Right atrium auricular region (tissue), 2 donors: Measurements from ENCODE around the gene PDE4D. TPM values are rescaled to one million over a fixed set of nuclear protein-coding genes. Genes with fewer than 3 reads are reported as not detected.

Source experiments
- DNase-seq: peaks from one replicate; pipeline ENCODE4 v3.0.0-alpha.2; 2019; ENCODE audit warnings: low spot score
- H3K27ac ChIP-seq, 2 donors: fragments of 200-600 bp; sonication (generic); 1 replicate in 1 of 2; 2 replicates in 1 of 2; pipeline ENCODE4 v1.5.1; 2016 to 2019
- H3K27me3 ChIP-seq, 2 donors: fragments of 200-600 bp; sonication (generic); one replicate each; pipeline versions ENCODE4 v1.5.1 to v1.6.0; 2017 to 2019
- H3K36me3 ChIP-seq: fragments of 200-600 bp; sonication (generic); one replicate; pipeline ENCODE4 v1.5.1; 2016
- H3K4me1 ChIP-seq, 2 donors: fragments of 200-600 bp; sonication (generic); one replicate each; pipeline versions ENCODE4 v1.5.1 to v1.6.0; 2017 to 2019
- H3K4me3 ChIP-seq, 2 donors: fragments of 200-600 bp; sonication (generic); 1 replicate in 1 of 2; 2 replicates in 1 of 2; pipeline ENCODE4 v1.5.1; 2017 to 2019; ENCODE audit warnings: mild to moderate bottlenecking in 1 of 2, moderate library complexity in 1 of 2
- H3K9me3 ChIP-seq, 2 donors: fragments of 200-600 bp; sonication (generic); one replicate each; pipeline ENCODE4 v1.5.1; 2019
- total RNA-seq, 2 donors: library from RNA; depleted of rRNA; stranded (reverse); fragments of >200 nt; gene quantifications; one replicate each; pipeline ENCODE4 v1.1.0, GENCODE V29; 2016
- TF ChIP-seq, protein P1 (sequence below), 2 donors: fragments of 200-600 bp; sonication (generic); IDR thresholded peaks; one replicate each; pipeline ENCODE4 v1.5.1; 2019; ENCODE audit warnings: antibody characterized with exemption in 2 of 2

The PDE4D gene
- total RNA-seq, 2 donors from 2014 or later, result 43.3 to 44.0 TPM

DNA sequence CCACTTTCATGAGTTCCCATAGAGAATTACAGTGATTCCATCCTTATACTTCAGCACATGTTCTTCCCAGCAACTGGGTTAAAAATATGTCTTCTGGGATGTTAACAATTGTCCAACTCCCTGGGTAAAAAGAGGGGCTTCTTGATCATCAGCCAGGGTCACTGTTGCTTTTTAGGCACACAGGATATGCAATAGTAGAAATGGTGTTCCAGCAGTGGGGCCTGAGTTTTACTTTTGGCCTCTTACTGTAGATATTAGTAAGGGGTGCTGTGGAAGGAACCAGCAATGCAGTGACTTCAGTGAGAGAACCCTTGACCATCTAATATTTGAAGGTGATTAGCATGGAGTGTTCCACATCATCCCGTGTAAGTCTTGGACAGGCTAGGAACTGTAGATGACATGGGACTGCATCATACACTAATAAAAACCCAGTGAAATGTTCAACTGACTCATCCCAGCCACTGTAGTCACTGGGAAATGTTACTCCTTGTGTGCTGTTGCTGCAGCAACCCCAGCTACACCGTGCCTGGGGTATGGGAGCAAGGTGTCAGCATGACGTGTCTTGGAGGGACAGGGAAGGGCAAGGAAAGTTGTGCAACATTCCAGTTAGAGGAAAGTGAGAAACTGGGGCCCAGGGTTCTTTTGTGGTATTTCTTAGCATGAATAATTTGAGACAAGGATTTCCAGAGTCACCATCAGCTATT lies 699.8 kb downstream of the PDE4D start:
- TF ChIP-seq, protein P1, sequence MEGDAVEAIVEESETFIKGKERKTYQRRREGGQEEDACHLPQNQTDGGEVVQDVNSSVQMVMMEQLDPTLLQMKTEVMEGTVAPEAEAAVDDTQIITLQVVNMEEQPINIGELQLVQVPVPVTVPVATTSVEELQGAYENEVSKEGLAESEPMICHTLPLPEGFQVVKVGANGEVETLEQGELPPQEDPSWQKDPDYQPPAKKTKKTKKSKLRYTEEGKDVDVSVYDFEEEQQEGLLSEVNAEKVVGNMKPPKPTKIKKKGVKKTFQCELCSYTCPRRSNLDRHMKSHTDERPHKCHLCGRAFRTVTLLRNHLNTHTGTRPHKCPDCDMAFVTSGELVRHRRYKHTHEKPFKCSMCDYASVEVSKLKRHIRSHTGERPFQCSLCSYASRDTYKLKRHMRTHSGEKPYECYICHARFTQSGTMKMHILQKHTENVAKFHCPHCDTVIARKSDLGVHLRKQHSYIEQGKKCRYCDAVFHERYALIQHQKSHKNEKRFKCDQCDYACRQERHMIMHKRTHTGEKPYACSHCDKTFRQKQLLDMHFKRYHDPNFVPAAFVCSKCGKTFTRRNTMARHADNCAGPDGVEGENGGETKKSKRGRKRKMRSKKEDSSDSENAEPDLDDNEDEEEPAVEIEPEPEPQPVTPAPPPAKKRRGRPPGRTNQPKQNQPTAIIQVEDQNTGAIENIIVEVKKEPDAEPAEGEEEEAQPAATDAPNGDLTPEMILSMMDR (IDR thresholded peaks at IDR 0.05), result no peak
- H3K4me3 ChIP-seq, result no peak overlapping the region
- H3K36me3 ChIP-seq, result no peaks in the 10 kb centered on the region
- H3K9me3 ChIP-seq, result peaks cover 0 to 8% of the 10 kb centered on the region in 2 donors
- peak overlapping the region in 1 of 2 donors; percentile 38 for H3K27ac ChIP-seq
- no peaks in the 10 kb centered on the region for H3K27me3 ChIP-seq
- H3K4me1 ChIP-seq, result no peaks in the 10 kb centered on the region
- no peak for DNase-seq

- DNase-seq, result no peak
- Histone ChIP-seq H3K9me3 (peaks cover 0 to 8% of the 10 kb centered on the region in 2 donors), H3K4me3 (no peak overlapping the region), H3K36me3 (no peaks in the 10 kb centered on the region), H3K4me1 (peaks cover 0 to 10% of the 10 kb centered on the region in 2 donors), H3K27me3 (no peaks in the 10 kb centered on the region), H3K27ac (no peak overlapping the region)
- TF ChIP-seq, protein P1 (IDR thresholded peaks at IDR 0.05), result no peak
Observed at GRCh38 chr5:59190746-59191145, 702.8 kb downstream of the PDE4D start.

DNA sequence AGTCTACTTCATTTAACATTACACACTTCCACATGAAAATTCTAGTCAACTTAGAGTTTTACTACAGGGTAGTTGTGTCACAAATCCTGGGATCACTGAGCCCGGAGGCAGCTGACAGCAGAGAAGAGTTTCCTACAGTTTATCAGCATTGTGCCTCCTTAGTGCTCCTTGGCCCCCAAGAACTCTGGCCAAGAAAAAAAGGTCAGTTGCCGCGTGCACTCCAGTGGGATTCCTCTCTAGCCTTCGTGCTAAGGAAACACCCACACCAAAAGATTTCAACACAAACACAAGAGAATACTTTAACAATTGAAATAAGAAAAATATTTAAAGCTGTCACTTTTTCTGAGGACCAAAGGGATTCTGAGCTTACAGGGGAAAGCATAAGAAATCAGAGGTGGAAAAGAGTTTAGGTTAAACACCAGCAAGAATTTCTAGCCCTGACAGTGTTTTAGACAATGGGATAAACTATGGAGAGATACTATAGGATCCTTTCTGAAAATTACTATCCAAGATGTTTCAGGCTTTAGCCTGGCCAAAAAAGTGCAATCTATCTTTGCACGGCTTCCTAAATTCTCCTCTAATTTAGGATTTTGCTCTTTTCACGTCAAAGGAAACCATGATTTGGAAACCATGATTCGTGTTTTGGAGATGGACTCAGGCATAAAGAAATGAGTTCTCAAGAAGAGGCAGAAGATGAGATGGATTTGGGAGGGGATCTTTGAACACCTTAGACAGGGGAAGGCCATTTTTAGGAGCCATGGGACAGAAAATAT lies 703.9 kb downstream of the PDE4D start:
- Histone ChIP-seq H3K4me1 (peaks cover 0 to 10% of the 10 kb centered on the region in 2 donors), H3K4me3 (no peak overlapping the region)
- DNase-seq, result no peak

GRCh38 chr5:59188419-59189225 lies 704.9 kb downstream of the PDE4D start:
- H3K4me1 ChIP-seq, result peaks cover 0 to 10% of the 10 kb centered on the region in 2 donors
- peak overlapping the region; percentile 14 to 26 for H3K27ac ChIP-seq
- H3K4me3 ChIP-seq, result peak overlapping the region; percentile 8 to 31
- DNase-seq, result peak; percentile 82
- no peaks in the 10 kb centered on the region for H3K36me3 ChIP-seq
- no peaks in the 10 kb centered on the region for H3K9me3 ChIP-seq
- no peaks in the 10 kb centered on the region for H3K27me3 ChIP-seq
- TF ChIP-seq, protein P1 (IDR thresholded peaks at IDR 0.05), result peak; percentile 65 to 88

More for the DNA sequence above, 703.9 kb downstream of the PDE4D start:
- H3K36me3 ChIP-seq, result no peaks in the 10 kb centered on the region
- H3K27ac ChIP-seq, result peak overlapping the region; percentile 18 to 31
- no peaks in the 10 kb centered on the region for H3K27me3 ChIP-seq
- H3K9me3 ChIP-seq, result no peaks in the 10 kb centered on the region
- TF ChIP-seq, protein P1 (IDR thresholded peaks at IDR 0.05), result no peak

GRCh38 chr5:59187857-59188256 lies 705.7 kb downstream of the PDE4D start:
- TF ChIP-seq, protein P1 (IDR thresholded peaks at IDR 0.05), result no peak
- Histone ChIP-seq H3K36me3 (no peaks in the 10 kb centered on the region), H3K4me3 (no peak overlapping the region), H3K9me3 (no peaks in the 10 kb centered on the region), H3K27me3 (no peaks in the 10 kb centered on the region), H3K4me1 (peaks cover 0 to 10% of the 10 kb centered on the region in 2 donors), H3K27ac (no peak overlapping the region)
- no peak for DNase-seq
